ENCODE data around the gene EDEM2. TPM values are rescaled to one million over a fixed set of nuclear protein-coding genes. Genes with fewer than 3 reads are reported as not detected.
A peak's percentile ranks its signal among the peaks of the same experiment; 100 is the strongest.

The EDEM2 gene
- total and polyA plus RNA-seq, 2 of the 4 experiments (the other 2 are of a cell fraction), result 19.0 to 27.4 TPM

DNA sequence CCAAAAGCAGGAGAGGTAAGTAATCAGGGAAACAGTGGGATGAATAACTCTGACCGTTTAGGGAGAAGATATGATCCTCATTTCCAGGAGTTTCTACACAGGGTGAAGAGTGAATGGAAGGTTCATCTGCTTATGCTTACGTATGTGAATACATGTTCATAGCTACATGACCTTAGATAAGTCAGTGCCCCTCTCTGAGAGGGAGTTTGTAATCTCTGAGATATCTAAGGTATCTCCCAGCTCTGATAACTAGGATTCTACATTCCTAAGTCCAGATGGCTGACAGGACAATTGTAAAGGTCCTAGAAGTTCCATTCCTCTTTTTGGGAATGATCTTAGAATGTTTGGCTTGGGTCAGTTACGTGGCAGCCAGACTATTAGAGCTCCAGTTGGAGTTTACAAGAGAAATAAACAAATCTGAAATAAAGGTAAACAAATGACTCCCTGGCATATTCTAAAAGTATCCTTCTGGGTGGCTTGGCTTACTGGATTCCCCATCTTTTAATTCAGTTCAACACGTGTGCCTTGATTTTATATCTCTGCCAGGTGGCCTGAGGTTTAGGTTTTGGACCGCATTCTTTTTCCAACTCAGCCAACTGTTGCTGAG is 40.6 kb upstream of the EDEM2 start:
- peak overlapping the region; percentile 71 for H2BK120ac ChIP-seq (ENCODE audit: low read depth, low read length)
- H3K18ac ChIP-seq (ENCODE audit: low read depth, low read length), result peak overlapping the region; percentile 46; the same call in 1 of the 2 replicates
- no peaks in the 10 kb centered on the region for H3K36me3 ChIP-seq (ENCODE audit: control insufficient read depth, insufficient read depth, low read length)
- no peak overlapping the region for H3K4me3 ChIP-seq (ENCODE audit: insufficient read depth, low read depth, low read length)
- H3K4me2 ChIP-seq (ENCODE audit: low read depth, low read length), result peak overlapping the region; percentile 11; the same call in 1 of the 2 replicates
- no peak overlapping the region; the same call in 1 of the 2 replicates for H4K5ac ChIP-seq (ENCODE audit: low read depth, low read length)
- no peak overlapping the region for H2AK5ac ChIP-seq (ENCODE audit: low read depth, low read length)
- no peaks in the 10 kb centered on the region for H3K9me3 ChIP-seq (ENCODE audit: control insufficient read depth, insufficient read depth, low read length)
- peak overlapping the region; percentile 77; the same call in 1 of the 2 replicates for H3K14ac ChIP-seq (replicated peaks; ENCODE audit: low read depth, low read length)
- no peak overlapping the region for H2AK9ac ChIP-seq (replicated peaks; ENCODE audit: low read depth, low read length, poor library complexity)
- H2BK20ac ChIP-seq (ENCODE audit: low read depth, low read length), result peak overlapping the region; percentile 79
- H3K27me3 ChIP-seq (ENCODE audit: control insufficient read depth, insufficient read depth, low read length), result no peaks in the 10 kb centered on the region
- peak overlapping the region; percentile 13; the same call in 1 of the 2 replicates for H3K23ac ChIP-seq (ENCODE audit: low read depth, low read length)
- no peak overlapping the region for H3K9ac ChIP-seq (ENCODE audit: low read depth, low read length)
- no peak overlapping the region for H2AFZ ChIP-seq (replicated peaks; ENCODE audit: low read length, poor library complexity)
- H3K9me1 ChIP-seq (ENCODE audit: insufficient read depth, low read length), result peaks cover 8% of the 10 kb centered on the region
- peak; percentile 86 for ATAC-seq (ENCODE audit: low read depth)
- no peak overlapping the region for H4K91ac ChIP-seq (ENCODE audit: insufficient read depth, low read depth, low read length)
- in situ Hi-C loops (cut with MboI; ENCODE audit: low sequenced_read_pairs), result no loop called here
- 0 out of 2 replicates have a peak overlapping the region, but pooled peaks have one; percentile 6 for H3K56ac ChIP-seq (ENCODE audit: extremely low read depth, insufficient read depth, low read length)
- H3K27ac ChIP-seq (ENCODE audit: insufficient read depth, low read length), result no peak overlapping the region
- no TSS peak for BruUV-seq (replicated peaks)
- H3K4ac ChIP-seq (ENCODE audit: low read depth, low read length), result no peak overlapping the region; the same call in 1 of the 2 replicates
- H4K20me1 ChIP-seq (ENCODE audit: insufficient read depth, low read length), result no peaks in the 10 kb centered on the region
- CTCF ChIA-PET, result no interaction called here
- POLR2A ChIA-PET (ENCODE audit: unreplicated experiment), result no interaction called here
- no peaks in the 10 kb centered on the region for H3K79me1 ChIP-seq (ENCODE audit: low read depth in 1 of 2, low read length in 2 of 2)
- 0 out of 3 replicates have a peak overlapping the region, but pooled peaks have one; percentile 4 for H2BK15ac ChIP-seq (ENCODE audit: low read depth, low read length)
- WGBS, 2 experiments (ENCODE audit: extremely low coverage in 2 of 2, insufficient read length in 1 of 2), result no CpG with 5 or more reads among the region's 5 CpGs
- peak; percentile 59 for DNase-seq
- intact Hi-C loops (cut with micrococcal nuclease), result no loop called here
- H3K4me1 ChIP-seq (ENCODE audit: control insufficient read depth, insufficient read depth, low read length), result peaks cover 11% of the 10 kb centered on the region
- no peak overlapping the region for H2BK5ac ChIP-seq (ENCODE audit: low read depth, low read length, poor library complexity, severe bottlenecking)
- 0 out of 4 replicates have a peak overlapping the region, but pooled peaks of 1 of the 2 experiments have one; percentile 53 for H4K8ac ChIP-seq (ENCODE audit: low read depth in 2 of 2, low read length in 2 of 2)
- dilution Hi-C loops (cut with HindIII; ENCODE audit: low sequenced_read_pairs, unreplicated experiment), result no loop called here
- TF ChIP-seq MAZ (IDR thresholded peaks at IDR 0.05; ENCODE audit: borderline replicate concordance, low read depth, low read length) (no peak), CEBPB (IDR thresholded peaks at IDR 0.05; ENCODE audit: low read depth, low read length) (no peak), MXI1 (IDR thresholded peaks at IDR 0.05; ENCODE audit: borderline replicate concordance, low read depth, low read length) (no peak), POLR2A (IDR thresholded peaks at IDR 0.05; ENCODE audit: low read depth, low read length) (no peak), RFX5 (IDR thresholded peaks at IDR 0.05; ENCODE audit: low read depth, low read length) (no peak), RCOR1 (IDR thresholded peaks at IDR 0.05; ENCODE audit: insufficient replicate concordance, low read length) (no peak), SMC3 (IDR thresholded peaks at IDR 0.05; ENCODE audit: low read depth, low read length) (no peak), RAD21 (IDR thresholded peaks at IDR 0.05; ENCODE audit: low read length) (no peak), NFE2L2 (IDR thresholded peaks at IDR 0.05; ENCODE audit: low read depth, low read length) (no peak), CHD1 (IDR thresholded peaks at IDR 0.05; ENCODE audit: low read depth, low read length) (no peak), BHLHE40 (IDR thresholded peaks at IDR 0.05; ENCODE audit: low read depth, low read length) (no peak), MAFK (IDR thresholded peaks at IDR 0.05; ENCODE audit: low read depth, low read length) (no peak)
- TF ChIP-seq, protein P1, sequence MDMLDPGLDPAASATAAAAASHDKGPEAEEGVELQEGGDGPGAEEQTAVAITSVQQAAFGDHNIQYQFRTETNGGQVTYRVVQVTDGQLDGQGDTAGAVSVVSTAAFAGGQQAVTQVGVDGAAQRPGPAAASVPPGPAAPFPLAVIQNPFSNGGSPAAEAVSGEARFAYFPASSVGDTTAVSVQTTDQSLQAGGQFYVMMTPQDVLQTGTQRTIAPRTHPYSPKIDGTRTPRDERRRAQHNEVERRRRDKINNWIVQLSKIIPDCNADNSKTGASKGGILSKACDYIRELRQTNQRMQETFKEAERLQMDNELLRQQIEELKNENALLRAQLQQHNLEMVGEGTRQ (IDR thresholded peaks at IDR 0.05; ENCODE audit: low read depth, low read length), result no peak
- TF ChIP-seq, protein P2, sequence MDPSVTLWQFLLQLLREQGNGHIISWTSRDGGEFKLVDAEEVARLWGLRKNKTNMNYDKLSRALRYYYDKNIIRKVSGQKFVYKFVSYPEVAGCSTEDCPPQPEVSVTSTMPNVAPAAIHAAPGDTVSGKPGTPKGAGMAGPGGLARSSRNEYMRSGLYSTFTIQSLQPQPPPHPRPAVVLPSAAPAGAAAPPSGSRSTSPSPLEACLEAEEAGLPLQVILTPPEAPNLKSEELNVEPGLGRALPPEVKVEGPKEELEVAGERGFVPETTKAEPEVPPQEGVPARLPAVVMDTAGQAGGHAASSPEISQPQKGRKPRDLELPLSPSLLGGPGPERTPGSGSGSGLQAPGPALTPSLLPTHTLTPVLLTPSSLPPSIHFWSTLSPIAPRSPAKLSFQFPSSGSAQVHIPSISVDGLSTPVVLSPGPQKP (IDR thresholded peaks at IDR 0.05; ENCODE audit: borderline replicate concordance, low read depth, low read length), result no peak
- TF ChIP-seq, protein P3, sequence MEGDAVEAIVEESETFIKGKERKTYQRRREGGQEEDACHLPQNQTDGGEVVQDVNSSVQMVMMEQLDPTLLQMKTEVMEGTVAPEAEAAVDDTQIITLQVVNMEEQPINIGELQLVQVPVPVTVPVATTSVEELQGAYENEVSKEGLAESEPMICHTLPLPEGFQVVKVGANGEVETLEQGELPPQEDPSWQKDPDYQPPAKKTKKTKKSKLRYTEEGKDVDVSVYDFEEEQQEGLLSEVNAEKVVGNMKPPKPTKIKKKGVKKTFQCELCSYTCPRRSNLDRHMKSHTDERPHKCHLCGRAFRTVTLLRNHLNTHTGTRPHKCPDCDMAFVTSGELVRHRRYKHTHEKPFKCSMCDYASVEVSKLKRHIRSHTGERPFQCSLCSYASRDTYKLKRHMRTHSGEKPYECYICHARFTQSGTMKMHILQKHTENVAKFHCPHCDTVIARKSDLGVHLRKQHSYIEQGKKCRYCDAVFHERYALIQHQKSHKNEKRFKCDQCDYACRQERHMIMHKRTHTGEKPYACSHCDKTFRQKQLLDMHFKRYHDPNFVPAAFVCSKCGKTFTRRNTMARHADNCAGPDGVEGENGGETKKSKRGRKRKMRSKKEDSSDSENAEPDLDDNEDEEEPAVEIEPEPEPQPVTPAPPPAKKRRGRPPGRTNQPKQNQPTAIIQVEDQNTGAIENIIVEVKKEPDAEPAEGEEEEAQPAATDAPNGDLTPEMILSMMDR (conservative IDR thresholded peaks at IDR 0.05; ENCODE audit: low read depth, low read length), result no peak

Data from IMR-90 (cell line).